GM11168 (cell line): Measurements from ENCODE around the gene PLEKHN1.

ENCODE experiments used
- in situ Hi-C: fragments of 300-500 bp; cut with MboI; formaldehyde crosslinking; loops from one replicate; pipeline ENCODE4 v1.12.0; 2022; ENCODE audit warnings: low sequenced_read_pairs; ENCODE audit not compliant: unreplicated experiment

The PLEKHN1 gene, protein sequence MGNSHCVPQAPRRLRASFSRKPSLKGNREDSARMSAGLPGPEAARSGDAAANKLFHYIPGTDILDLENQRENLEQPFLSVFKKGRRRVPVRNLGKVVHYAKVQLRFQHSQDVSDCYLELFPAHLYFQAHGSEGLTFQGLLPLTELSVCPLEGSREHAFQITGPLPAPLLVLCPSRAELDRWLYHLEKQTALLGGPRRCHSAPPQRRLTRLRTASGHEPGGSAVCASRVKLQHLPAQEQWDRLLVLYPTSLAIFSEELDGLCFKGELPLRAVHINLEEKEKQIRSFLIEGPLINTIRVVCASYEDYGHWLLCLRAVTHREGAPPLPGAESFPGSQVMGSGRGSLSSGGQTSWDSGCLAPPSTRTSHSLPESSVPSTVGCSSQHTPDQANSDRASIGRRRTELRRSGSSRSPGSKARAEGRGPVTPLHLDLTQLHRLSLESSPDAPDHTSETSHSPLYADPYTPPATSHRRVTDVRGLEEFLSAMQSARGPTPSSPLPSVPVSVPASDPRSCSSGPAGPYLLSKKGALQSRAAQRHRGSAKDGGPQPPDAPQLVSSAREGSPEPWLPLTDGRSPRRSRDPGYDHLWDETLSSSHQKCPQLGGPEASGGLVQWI

GRCh38 chr1:966135-966703 lies at the start of gene PLEKHN1:
Gene PLEKHN1 (plus strand): TSS chr1:966482. CDS start chr1:966532, 50 bp downstream.
- in situ Hi-C loops: no loop called here

- in situ Hi-C loops: no loop called here
These were observed 49.2 kb upstream of the PLEKHN1 start for GRCh38 chr1:917076-917459.

GRCh38 chr1:917466-918091 lies 48.7 kb upstream of the PLEKHN1 start:
- in situ Hi-C loops: no loop called here

- in situ Hi-C loops: no loop called here
These were observed 47.9 kb upstream of the PLEKHN1 start for GRCh38 chr1:918353-918752.

DNA sequence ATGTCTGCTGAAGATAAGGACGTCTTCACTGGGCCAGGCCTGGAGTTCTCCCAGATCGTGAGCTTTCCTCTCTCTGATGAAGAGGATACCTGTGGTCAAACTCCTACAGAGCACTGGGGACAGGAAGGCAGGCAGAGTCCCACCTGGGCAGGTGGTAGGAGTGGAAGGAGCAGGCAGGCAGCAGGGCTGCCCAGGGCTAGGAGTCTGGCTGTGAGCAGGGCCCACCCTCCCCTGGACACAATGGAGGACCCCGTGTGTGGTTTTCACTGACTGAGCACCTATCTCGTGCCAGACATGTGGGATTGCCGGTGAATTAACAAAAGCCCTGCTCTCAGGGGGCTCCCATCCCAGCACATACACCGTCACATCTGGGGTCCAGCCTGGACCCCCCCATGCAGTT lies 47.4 kb upstream of the PLEKHN1 start:
- in situ Hi-C loops: no loop called here

DNA sequence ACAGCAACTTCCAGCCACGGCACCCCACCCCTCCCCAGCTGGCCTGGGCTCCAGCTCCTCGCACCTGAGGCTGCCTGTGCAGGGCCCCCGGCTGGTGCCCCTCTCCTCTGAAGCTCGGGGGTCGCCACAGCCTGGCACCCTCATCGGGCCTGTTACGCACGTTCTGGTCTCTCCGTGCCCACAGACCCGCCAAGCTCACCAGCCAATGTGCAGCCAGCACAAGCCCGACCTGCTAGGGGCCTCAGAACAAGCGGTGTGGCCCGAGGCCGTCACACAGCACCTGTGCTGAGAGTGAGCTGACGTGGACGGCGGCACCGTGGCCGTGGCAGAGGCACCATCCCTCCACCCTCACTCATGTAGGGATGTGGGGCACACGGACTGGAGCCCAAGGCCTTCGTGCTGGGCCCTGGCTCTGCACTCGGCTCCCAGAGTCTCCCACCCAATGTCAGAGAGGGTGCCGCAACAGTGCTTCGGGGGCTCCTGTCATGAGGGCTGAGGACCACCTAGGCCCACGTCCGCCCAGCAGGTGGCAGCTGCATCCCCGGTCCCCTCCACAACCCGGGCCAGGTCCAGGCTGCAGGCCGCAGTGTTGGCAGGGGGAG lies 46.9 kb upstream of the PLEKHN1 start:
- in situ Hi-C loops: no loop called here

GRCh38 chr1:920010-920409 lies 46.3 kb upstream of the PLEKHN1 start:
- in situ Hi-C loops: no loop called here

DNA sequence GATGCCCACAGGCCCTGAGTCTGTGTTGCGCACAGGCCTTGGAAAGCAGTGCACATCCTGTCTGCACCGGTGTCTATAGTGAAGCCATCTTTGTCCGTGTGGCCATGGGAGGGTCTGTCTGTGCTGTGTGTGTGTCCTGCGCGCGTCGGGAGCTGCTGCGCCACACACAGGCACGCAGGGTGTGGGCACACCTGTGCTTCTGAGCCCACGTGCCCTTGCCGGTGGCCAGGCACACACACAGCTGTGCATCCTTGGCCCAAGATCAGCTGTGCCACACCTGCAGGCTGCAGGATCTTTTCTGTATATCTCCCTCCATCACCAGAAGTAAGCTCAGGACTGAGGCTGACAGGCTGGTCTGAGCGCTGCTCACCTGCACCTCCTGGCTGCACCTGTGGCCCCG lies 45.8 kb upstream of the PLEKHN1 start:
- in situ Hi-C loops: no loop called here

- in situ Hi-C loops: no loop called here
These were observed 45.1 kb upstream of the PLEKHN1 start for GRCh38 chr1:921011-921837.

GRCh38 chr1:923131-923990 lies 42.9 kb upstream of the PLEKHN1 start, which contains the start of gene SAMD11:
Gene SAMD11 (plus strand): TSS chr1:923923. CDS start chr1:924432, 509 bp downstream.
- in situ Hi-C loops: no loop called here

- in situ Hi-C loops: no loop called here
These were observed 42.2 kb upstream of the PLEKHN1 start for GRCh38 chr1:923991-924655.

DNA sequence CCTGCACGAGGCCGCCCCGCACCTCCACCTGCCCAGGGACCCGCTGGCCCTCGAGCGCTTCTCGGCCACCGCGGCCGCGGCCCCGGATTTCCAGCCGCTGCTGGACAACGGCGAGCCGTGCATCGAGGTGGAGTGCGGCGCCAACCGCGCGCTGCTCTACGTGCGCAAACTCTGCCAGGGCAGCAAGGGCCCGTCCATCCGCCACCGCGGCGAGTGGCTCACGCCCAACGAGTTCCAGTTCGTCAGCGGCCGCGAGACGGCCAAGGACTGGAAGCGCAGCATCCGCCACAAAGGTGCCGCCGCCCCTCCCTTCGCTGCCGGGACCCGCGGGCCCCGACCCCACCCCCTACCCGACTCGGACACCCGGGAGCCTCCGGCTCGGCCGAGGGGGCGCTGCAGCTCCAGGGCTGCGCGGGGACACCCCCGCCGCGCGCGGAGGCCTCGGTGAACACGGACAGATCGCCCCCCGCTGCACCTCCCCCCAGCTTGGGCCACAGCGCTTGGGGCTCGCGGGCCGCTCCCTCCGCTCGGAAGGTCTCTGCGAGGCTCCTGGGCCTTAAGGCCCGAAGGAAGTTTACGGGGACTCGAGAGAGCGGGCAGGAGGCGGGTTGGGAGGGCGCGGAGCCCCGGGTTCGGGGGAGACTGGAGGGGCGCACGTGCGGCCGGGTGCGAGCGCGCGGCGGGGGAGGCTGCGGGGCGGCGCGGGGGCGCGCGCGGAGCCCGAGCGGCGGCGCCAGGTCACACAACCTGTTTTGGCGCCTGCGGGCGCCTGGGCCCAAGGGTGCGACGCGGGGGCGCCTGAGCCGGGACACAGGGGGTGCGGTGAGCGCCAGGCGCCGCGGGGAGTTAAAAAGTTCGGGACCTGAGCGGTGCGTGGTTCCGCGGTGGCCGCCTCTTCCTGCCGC lies 41.4 kb upstream of the PLEKHN1 start:
- in situ Hi-C loops: no loop called here

- in situ Hi-C loops: no loop called here
These were observed 40.5 kb upstream of the PLEKHN1 start for GRCh38 chr1:925561-926421.

DNA sequence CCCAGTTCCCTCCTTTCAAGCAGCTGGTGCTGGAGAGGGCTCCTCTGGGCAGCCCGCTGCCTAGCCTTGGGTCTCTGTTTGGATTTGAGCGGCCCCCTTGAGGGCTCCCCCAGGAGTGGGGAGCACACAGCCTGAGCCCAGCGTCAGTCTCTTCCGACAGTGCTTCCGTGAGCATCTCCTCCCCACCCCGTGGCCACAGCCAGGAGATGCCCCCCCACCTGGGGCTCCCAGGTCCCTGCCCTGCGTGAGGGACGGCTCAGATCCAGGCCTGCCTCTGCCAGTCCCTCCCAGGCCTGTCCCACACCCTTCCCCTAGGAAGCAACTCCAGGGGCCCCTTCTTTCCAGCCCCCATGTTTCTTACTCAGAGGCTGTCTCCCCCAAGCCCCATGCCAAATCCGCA lies 39.0 kb upstream of the PLEKHN1 start:
- in situ Hi-C loops: no loop called here

GRCh38 chr1:927748-928147 lies 38.5 kb upstream of the PLEKHN1 start:
- in situ Hi-C loops: no loop called here

GRCh38 chr1:928825-929661 lies 37.2 kb upstream of the PLEKHN1 start:
- in situ Hi-C loops: no loop called here
